ENCODE results near the gene MYH9. TPM values are rescaled to one million over a fixed set of nuclear protein-coding genes. Genes with fewer than 3 reads are reported as not detected.
"Not testable (repeated sequence)": the region's sequence is repeated elsewhere in the genome, so short reads cannot be mapped to it uniquely, and the experiment has no call there.

Gene MYH9
- total RNA-seq, 2 experiments from 2014 or later = 616 to 642 TPM

DNA sequence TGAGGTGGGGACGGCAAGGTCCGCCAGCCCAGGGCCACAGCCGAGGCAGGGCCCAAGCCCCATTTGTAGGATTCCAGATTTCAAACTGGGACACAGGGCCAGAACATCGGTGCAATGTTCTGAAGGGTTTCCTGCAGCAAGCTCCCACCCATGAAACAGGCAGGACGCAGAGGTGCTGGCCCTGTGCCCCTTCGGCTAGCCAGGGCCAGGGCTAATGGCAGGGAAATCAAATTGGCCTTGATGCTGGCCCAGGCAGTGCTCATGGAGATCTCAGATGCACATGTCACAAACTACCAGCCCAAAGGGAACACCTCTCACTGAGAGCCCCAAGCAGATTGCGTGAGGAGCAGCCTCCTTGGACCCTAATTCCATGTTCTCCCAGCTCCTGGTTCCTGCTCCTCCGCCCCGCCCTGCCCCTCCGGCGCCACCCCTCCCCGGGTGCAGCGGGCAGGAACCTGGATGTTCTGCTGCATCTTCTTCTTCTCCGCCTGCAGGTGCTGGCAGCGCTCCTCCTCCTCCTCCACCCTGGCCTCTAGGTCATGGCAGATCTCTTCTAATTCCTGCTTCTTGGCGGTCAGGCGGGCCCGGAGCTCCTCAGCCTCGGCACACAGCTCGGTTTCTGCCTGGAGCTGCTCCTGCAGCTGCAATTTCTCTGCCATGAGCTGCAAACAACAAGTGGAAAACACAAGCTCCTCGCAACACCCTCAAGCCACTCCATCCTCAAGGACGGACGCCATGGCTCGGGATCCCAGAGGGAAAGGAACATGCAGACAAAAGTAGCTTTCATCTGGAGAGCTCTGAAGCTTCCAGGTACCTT, 87.2 kb downstream of the MYH9 start:
- CTCF ChIA-PET = interaction anchor here (0.6 to 8.6 kb wide), 30 partner anchors 7 to 186 kb away, joined by 3 to 66 read pairs (median 5); no protein-coding TSS in a partner anchor
- POLR2A ChIA-PET = interaction anchor here (0.7 kb wide), 1 partner anchor 170 kb away, joined by 3 read pairs; no protein-coding TSS in a partner anchor

DNA sequence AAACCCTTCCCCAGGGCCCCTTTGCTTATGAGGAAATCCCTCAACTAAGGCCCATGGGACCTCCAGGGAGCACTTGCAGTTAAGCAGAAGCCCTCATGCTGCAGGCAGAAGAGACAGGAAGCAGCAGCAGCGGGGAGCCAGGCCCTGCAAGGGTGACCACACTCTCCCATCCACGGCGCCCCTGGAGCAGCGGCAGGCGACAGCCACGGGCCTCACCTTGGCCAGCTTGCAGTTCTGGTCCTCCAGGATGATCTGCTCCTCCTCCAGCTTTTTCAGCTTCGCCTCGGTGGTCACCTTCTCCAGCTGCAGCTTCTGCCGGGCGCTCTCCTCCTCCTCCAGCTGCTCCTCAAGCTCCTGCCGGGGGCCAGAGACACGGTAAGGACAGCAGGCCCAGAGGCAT, 87.9 kb downstream of the MYH9 start:
- ChIA-PET CTCF (interaction anchor here (0.6 to 8.6 kb wide), 12 partner anchors 11 to 187 kb away, joined by 3 to 66 read pairs (median 6); no protein-coding TSS in a partner anchor), POLR2A (no interaction called here)

DNA sequence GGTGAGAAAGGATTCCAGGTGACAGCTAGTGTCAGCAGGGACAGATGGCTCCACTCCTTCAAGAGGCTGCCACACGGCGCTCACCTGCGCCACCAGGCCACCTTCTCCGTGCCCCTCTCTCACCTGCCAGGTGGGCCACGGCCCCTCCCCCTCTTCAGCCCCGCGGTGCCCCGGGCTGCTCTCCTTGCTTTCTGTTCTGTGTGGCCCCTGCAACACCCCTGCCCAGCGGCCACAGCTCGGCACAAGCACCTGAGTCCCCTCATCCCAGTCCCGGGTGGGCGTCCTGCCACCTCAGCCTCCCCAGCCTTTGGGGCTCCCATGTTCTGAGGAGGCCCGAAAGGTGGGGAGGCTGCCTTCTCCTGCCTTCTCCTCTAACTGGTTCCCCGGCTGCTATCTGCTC, 88.5 kb downstream of the MYH9 start:
- ChIA-PET POLR2A (no interaction called here), CTCF (interaction anchor here (0.9 to 8.6 kb wide), 6 partner anchors 11 to 187 kb away, joined by 3 to 66 read pairs (median 6); no protein-coding TSS in a partner anchor)

DNA sequence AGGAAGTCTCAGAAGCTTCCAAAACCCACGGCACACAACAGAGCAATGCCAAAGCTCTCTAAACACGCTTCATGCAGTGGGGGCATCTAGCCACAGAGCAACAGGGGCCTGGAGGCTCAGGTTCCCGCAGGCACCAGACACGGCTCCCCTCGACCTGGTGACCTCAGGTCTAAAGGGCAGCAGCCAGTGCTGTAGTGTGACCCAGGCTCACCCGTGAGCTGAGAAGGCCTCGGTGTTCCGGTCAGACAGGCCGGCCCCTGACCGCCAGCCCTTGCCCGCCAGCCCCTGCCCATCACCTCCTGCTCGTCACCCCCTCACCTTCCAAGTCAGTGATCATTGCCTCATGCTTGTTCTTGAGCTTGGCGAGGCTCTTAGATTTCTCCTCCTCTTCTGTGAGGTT, 89.2 kb downstream of the MYH9 start:
- POLR2A ChIA-PET = no interaction called here

DNA sequence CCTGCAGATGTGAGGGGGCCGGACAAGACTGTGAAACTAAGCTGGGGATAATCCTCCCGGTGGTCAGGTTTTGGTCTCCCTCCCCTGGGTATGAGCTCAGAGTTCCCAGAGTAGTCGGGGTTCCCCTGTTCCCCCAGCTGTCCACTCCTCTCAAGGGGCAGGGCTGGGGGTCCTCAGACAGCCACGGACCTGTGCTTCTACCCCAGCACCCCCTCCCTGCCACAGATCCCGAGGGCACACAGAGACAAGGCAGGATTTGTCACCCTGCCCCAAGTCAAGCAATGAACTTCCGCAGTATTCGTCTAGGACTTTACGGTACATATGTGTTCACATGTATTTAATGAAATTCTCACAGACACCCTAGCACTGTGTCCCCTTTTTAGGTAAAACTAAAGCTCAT, 89.6 kb downstream of the MYH9 start:
- CTCF ChIA-PET = interaction anchor here (1.0 to 8.6 kb wide), 3 partner anchors 14 to 171 kb away, joined by 3 to 66 read pairs (median 3); no protein-coding TSS in a partner anchor
- POLR2A ChIA-PET = no interaction called here

More for the DNA sequence above, 89.2 kb downstream of the MYH9 start:
- CTCF ChIA-PET = interaction anchor here (0.9 to 8.6 kb wide), 6 partner anchors 10 to 170 kb away, joined by 3 to 66 read pairs (median 4); no protein-coding TSS in a partner anchor

DNA sequence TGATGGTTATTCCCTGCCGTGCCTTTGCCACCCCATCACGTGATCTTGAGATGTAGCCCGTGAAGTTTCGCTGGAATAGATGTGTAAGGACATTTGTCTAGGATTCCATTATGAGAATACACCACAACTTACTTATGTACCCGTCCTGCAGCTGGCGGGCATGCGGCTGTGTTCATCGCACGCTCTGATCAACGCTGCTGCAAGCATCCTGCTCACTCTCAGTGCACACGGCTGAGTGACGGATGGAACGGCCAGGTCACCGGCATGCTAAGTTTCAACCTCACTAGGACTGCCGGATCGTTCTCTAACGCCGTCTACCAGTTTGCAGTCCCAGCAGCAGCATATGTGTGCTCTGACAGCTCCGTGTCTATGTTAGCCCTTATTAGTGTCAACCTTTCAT, 90.2 kb downstream of the MYH9 start:
- CTCF ChIA-PET = interaction anchor here (8.6 kb wide), 1 partner anchor 171 kb away, joined by 66 read pairs; no protein-coding TSS in a partner anchor
- POLR2A ChIA-PET = no interaction called here

DNA sequence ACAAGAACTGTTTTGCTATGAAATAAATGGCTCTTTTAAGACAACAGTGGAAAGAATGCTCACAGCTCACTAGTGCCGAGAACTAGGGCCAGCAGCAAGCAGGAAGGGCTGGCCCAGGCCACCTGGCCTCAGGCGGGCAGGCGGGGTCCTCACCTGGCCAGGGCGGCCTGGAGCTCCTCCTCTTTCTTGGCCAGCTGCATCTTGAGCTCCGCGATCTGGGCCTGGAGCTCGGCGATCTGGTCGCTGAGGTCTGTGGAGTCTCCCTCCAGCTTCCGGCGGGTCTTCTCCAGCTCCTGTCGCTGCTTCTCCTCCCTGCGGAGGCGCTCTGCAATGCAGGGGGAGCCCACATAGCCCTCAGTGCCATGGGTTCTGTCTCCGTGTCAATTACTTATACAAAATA, 91.1 kb downstream of the MYH9 start:
- POLR2A ChIA-PET = no interaction called here
- CTCF ChIA-PET = interaction anchor here (0.5 to 8.6 kb wide), 2 partner anchors 11 to 172 kb away, joined by 3 to 66 read pairs; no protein-coding TSS in a partner anchor

DNA sequence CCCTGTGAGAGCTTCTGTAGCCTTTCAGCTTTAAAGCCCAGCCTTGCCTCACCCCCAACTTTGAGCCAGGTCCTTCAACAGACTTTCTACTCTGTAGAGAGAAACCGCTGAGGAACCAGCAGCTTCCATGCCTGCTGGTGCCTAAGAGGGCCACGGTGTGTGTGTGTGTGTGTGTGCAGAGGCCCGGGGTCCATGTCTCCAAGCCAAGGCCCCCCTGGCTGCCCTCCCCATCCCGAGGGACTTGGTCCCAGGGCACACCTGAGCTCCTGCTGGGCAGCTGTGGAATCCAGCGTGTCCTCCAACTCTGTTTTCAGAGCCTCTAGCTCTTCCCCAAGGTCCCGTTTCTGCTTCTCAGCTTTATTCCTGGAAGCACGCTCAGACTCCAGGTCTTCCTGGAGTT, 92.5 kb downstream of the MYH9 start:
- CTCF ChIA-PET = interaction anchor here (0.6 to 1.8 kb wide), 4 partner anchors 9 to 191 kb away, joined by 5 to 8 read pairs (median 6); no protein-coding TSS in a partner anchor
- POLR2A ChIA-PET = no interaction called here

DNA sequence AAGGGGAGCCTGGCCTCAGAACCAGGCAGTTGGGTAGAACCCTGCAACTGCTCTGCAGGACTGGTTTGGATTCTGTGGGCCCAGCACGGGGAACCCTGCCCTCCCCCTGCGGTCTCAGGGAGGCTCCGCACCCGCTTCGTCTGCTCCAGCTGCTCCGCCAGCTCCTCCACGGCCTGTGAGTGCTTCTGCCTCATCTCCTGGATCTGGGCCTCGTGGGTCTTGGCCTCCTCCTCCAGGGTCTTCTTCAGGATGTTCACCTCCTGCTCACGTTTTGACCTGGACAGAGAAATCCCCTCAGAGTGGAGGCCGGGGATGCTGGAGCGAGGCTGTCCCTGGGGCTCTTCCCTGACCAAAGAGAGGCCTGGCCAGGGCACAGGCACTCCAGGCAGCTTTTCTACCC, 93.0 kb downstream of the MYH9 start:
- ChIA-PET POLR2A (no interaction called here), CTCF (interaction anchor here (0.6 to 3.4 kb wide), 5 partner anchors 7 to 68 kb away, joined by 3 to 17 read pairs (median 6); no protein-coding TSS in a partner anchor)

DNA sequence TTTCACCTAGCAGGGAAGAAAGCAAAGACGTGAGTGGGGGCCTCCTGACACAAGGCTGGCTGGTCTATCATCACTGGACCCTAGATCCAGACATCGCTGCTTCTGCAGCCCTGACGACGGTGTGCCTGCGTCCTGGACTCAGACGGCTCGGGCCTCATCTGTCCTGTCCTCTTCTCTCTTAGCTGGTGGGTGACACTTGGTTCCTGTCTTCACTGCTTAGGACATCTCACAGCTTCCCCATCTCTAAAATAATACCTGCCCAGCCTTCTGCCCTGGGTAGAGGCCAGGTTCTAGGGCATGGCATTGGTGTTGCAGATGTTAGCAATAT, 93.5 kb downstream of the MYH9 start:
- POLR2A ChIA-PET = no interaction called here
- CTCF ChIA-PET = interaction anchor here (1.2 to 3.4 kb wide), 4 partner anchors 8 to 37 kb away, joined by 3 to 17 read pairs (median 7); no protein-coding TSS in a partner anchor

DNA sequence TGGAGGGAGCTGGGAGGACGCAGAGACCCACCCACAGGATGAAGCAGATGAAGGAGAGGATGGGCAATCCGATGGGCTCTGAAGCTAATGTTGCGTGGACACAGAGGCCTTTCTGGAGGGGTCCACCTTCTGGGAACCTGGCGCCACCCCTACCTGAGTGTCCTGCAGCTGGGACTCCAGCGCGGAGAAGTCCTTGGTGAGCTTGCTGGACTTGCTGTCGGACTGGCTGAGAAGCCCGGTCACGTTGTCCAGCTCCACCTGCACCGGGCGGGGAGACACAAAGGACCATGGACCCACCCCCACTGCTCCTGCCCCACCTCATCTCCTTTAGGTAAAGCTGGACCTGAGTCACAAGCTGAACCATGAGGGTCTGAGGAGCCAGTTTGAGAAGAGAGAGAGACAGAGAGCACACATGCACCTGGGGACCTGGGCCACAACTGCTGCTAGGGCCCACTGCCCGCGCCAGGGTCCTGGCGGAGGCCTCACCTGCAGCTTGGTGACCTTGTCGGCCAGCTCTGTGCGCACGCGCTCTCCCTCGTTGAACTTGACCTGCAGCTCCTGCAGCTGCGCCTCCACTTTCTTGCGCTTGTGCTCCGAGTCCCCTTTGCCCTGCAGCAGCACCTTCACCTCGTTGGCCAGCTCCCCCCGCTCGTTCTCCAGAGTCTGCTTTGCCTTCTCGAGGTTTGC, 94.0 kb downstream of the MYH9 start:
- CTCF ChIA-PET = interaction anchor here (1.2 to 3.4 kb wide), 3 partner anchors 8 to 38 kb away, joined by 3 to 17 read pairs (median 6); no protein-coding TSS in a partner anchor
- POLR2A ChIA-PET = interaction anchor here (0.6 to 0.8 kb wide), 2 partner anchors 13 to 212 kb away, joined by 3 to 4 read pairs; no protein-coding TSS in a partner anchor

DNA sequence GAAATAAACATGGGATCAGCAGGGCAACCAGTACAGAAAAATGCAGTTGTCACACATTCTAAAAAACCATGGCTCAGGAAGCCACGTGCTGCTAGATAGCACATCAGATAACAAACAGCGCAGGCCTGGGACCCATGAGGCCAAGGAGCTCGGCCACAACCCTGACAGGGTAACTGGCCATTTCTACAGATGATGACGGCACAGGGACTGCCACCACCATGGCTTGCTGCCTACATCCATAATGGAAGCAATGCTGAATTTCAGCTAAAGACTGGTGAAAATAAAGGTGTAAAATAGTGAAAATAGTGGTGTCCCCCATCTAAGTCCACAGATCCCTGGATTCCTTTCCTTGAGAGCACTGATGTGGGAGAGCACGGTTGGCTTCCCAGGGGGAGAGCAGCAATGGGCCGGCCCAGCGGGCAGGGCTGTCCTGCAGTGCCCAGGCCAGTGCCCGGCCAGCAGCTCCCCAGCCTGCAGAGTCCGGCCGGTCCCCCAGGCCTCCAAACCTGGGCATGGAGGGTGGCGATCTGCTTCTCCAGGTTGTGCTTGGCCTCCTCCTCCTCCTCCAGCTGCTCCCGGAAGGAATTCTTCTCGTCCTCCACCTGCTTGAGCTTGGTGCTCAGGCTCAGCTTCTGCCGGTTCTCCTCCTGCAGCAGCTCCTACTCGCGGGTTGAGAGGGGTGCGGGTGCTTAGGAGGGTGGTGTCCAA, 94.8 kb downstream of the MYH9 start:
- ChIA-PET CTCF (interaction anchor here (1.1 to 3.4 kb wide), 3 partner anchors 9 to 175 kb away, joined by 3 to 17 read pairs (median 4); no protein-coding TSS in a partner anchor), POLR2A (interaction anchor here (0.5 to 0.8 kb wide), 4 partner anchors 12 to 213 kb away, joined by 3 to 4 read pairs (median 3); no protein-coding TSS in a partner anchor)

DNA sequence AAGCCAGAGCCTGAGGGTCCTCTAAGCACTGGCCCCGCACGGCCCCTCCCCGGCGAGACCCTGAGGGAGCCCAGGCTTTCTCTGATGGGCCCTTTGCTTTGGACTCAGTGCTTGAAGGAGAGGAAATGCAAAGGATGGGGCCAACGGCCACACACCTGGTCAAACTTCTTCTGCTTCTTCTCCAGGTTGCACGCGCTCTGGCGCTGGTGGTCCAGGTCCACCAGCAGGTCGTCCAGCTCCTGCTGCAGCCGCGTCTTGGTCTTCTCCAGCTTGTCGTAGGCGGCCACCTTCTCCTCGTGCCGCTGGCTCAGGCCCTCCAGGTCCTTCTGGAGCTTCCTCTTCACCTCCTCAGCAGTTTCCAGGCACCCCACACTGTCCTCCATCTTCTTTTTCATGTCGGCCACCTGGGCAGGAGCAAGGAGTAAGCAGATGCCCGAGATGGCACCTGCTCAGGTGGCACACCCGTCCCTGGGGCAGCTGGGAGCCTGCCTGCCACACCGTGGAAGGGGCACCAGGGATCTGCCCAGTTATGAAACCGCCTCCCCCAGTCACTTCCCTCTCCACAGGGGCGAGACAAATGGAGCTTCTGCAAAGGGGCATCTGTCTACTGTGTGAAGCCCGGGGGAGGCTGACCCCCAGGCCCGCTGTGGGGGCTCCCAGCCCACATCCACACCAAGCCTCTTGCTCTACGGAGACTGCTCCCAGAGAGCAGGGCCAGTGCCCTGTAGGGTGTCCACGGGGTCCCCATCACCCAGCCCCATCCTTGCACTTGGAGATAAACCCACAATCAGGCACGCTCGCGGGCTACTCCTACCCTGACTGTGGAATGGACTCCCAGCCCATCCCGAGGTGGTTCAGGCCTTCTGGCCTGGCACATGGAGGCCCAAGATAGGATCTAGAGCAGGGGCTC, 95.7 kb downstream of the MYH9 start:
- ChIA-PET POLR2A (no interaction called here), CTCF (interaction anchor here (1.1 to 3.4 kb wide), 3 partner anchors 10 to 176 kb away, joined by 3 to 17 read pairs (median 4); no protein-coding TSS in a partner anchor)

DNA sequence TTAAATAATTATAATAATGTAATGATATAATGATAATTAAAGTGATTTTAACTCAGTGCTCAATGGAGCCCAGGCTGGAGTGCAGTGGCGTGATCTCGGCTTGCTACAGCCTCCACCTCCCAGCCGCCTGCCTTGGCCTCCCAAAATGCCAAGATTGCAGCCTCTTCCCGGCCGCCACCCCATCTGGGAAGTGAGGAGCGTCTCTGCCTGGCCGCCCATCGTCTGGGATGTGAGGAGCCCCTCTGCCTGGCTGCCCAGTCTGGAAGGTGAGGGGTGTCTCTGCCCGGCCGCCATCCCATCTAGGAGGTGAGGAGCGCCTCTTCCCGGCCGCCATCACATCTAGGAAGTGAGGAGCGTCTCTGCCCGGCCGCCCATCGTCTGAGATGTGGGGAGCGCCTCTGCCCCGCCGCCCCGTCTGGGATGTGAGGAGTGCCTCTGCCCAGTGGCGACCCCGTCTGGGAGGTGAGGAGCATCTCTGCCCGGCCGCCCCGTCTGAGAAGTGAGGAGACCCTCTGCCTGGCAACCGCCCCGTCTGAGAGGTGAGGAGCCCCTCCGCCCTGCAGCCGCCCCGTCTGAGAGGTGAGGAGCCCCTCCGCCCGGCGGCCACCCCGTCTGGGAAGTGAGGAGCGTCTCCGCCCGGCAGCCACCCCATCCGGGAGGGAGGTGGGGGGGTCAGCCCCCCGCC, 97.2 kb downstream of the MYH9 start:
- POLR2A ChIA-PET = not testable (repeated sequence)
- CTCF ChIA-PET = interaction anchor here (1.0 to 1.1 kb wide), 2 partner anchors 16 to 180 kb away, joined by 3 read pairs; no protein-coding TSS in a partner anchor

DNA sequence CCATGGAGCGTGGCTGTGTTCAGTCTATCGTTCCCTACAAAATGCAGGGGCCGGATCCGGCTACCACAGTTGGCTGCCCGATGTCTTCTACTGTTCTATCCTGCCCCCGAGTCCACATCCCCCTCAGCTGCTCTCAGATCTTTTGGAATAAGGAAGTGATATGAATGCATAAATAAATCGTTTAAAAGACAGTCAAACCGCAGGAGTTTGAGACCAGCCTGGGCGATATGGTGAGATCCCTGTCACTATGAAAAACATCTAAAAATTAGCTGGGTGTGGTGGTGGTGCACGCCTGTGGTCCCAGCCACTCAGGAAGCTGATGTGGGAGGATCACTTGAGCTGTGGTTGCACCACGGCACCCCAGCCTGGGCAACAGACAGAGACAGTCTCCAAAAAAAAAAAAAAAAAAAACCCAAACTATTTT, 97.8 kb downstream of the MYH9 start:
- POLR2A ChIA-PET = not testable (repeated sequence)
- CTCF ChIA-PET = interaction anchor here (1.0 to 1.3 kb wide), 3 partner anchors 14 to 181 kb away, joined by 3 read pairs; no protein-coding TSS in a partner anchor

DNA sequence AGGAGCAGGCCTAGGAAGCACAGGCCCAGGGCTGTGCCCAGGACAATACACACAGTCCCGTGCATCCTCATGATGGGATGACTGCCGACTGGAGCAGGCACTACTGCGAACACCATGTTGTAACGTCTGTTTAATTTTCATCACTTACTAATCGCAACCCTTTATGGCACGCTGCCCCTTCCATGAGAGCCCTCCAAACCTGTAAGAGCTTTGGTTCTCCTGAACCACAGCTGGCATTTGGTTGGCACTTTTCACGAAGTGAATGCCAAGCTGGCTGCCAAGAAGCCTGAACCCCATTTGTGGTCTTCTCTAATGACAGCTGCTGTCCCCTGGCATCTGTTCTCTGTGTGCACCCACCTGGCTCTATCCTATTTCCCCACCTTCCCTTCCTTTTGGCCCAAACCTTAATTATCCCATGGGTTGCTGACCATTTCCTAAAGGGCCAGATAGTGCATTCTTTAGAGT, 98.3 kb downstream of the MYH9 start:
- POLR2A ChIA-PET = no interaction called here

More for the DNA sequence above, 98.3 kb downstream of the MYH9 start:
- CTCF ChIA-PET = interaction anchor here (0.6 to 2.3 kb wide), 7 partner anchors 11 to 181 kb away, joined by 3 to 13 read pairs (median 3); no protein-coding TSS in a partner anchor
